Activated effector memory CD4-positive, alpha-beta T cell treated with anti-CD3 and anti-CD28 coated beads, Interleukin-2, amount 50 U/mL, for 16 hours (primary cell): ENCODE results near the gene NSMF.
"Not testable (repeated sequence)": the region's sequence is repeated elsewhere in the genome, so short reads cannot be mapped to it uniquely, and the experiment has no call there.

Experiments
- DNase-seq: peaks from one replicate; pipeline ENCODE4 v3.0.0-alpha.2; 2020

The NSMF gene

GRCh38 chr9:137428841-137429545 lies 30.1 kb downstream of the NSMF start:
- no peak for DNase-seq

GRCh38 chr9:137428311-137428630 lies 30.9 kb downstream of the NSMF start:
- DNase-seq: no peak

DNA sequence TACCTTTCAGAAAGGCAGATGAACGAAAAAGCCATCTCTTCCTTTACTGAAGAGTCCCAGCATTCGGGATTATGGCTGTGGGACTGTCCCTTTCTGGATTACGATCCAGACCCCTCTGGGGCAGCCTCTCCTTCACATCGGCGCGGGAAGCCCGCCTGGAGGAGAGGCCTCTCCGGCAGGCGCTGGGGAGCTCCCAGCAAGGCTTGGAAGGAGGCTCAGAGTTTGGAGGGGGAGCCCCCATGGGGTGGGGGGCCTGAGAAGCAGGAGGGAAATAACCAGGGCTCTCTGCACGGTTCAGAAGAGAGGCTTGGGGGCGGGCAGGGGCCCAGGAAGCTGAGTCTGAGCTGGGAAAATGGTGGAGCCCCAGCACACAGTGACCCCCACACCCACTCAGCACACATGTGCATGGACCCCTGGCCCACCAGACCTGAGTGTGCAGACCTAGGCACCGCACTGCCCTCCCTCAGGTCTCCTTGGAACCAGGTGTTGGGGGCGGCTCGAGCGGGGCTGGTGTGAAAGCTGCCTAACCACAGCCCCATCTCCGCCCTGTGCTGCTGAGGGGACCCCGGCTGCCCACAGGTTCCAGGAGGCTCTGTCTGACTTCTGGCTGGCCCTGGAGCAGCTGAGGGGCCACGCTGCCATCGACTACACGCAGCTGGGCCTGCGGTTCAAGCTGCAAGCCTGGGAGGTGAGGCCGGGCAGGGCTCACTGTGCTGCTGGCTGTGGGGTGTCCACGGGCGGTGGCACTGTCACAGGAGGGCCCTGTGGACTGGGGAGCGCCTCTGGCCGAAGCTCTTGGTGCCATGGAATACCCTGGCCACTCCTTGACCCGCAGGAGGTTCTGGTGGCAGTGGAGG lies 31.5 kb downstream of the NSMF start:
- no peak for DNase-seq

DNA sequence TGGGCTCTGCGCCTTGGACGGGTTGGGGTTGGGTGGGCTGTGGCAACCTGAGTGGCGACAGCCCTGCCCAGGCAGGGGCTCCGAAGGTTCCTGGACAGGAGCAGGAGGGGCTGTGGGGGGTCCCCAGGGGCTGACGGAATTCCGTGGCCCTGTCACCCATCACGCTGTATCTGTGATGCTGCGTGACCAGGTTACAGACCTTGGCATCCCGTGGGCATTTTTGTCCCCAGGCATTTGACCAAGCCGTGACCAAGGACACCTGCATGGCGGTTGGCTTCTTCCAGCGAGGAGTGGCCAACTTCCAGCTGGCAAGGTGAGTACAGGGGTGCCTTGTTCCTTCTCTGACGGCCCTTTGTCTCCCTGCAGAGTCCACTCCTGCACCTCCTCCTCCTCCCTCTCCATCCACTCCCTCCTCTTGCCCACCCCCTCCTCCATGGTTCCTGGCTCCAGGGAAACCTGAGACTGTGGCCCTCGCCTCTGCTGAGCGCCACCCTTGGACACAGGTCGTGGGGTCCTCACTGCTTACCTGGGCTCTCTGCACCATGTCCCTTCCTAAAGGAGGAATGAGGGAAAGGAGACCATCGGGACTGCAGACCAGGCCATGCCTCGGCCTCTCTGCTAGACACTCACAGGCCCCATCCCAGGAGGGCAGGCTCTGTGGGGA lies 33.0 kb downstream of the NSMF start:
- DNase-seq: no peak

DNA sequence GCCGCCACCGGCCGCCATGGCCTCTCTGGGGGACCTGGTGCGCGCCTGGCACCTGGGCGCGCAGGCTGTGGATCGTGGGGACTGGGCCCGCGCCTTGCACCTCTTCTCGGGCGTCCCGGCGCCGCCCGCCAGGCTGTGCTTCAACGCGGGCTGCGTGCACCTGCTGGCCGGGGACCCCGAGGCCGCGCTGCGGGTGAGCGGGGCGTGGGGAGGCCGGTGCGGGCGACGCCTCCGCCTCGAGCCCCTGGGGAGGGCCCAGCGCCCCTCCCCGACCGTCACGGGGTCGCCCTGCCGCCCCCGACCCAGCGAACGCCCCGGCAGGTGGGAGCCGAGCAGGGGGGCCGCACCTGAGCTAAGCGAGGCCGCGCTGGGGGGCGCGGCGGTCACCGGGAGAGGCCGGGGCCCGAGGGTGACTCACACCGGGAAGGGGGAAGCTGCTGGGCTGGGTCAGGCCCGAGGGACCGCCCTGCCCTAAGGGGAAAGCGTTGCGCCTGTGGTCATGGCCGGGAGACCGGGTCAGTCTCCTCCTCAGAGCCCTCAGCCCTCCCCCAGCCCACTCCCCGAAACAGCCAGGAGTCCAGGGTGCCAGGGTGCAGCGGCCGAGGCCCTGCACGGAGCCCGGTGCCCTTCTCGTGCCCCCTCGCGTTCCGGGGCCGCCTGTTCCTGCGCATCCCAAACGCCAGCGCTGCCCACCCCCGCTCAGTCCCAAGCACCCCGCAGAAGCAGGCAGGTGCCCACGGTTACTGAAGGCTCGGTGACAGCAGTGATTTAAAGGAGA lies 35.4 kb downstream of the NSMF start:
- peak; percentile 65 for DNase-seq

DNA sequence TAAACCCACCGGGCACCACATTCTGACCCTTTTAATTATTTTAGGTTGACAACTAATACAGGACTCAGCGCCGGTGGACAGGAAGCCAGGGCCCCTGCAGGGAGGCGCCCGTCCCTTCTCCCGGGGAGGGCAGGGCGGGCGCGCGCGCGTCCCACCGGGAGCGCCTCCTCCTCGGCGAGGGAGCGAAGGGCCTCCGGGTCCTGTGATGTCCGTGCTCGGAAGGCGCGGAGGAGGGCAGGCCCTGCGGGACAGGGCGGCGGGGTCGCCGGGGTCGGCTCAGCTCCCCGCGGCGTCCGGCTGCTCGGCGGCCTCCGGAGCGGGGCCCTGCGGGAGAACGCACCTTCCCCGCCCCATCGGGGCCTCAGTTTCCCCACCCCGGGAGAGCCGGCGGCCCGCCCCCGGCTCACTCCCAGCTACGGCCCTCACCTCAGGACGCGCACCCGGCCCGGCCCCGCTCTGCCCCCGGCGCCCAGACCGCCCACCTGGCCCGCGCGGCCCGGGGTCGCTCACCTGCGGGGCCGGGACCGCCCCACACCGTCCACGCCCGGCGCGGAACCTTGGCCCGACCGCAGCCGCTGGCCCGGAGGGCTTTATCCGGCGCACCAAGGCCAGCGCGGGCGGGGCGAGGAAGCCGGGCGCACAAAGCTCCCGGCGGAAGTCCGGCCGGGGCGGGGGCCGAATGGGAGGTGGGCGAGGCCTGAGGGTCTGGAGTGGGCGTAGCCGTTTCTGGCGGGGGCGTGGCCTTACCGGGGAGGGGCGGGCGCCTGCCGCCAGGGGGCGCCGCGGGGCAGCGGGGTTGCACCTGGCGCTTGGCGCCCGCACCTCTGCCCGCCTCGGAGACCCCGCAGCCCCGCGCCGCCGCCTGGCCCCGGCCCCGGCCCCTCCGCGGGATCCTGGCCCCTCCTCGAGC lies 36.3 kb downstream of the NSMF start, which contains the start of the genes EXD3 and NOXA1:
Gene EXD3 (minus strand): TSS at position 559 of the 910 bp plus-strand sequence. CDS start 27,805 bp downstream, outside the sequence.
Gene NOXA1 (plus strand): TSS at position 790 of the 910 bp plus-strand sequence. CDS start 137 bp downstream, outside the sequence.
- DNase-seq: peak; percentile 98

DNA sequence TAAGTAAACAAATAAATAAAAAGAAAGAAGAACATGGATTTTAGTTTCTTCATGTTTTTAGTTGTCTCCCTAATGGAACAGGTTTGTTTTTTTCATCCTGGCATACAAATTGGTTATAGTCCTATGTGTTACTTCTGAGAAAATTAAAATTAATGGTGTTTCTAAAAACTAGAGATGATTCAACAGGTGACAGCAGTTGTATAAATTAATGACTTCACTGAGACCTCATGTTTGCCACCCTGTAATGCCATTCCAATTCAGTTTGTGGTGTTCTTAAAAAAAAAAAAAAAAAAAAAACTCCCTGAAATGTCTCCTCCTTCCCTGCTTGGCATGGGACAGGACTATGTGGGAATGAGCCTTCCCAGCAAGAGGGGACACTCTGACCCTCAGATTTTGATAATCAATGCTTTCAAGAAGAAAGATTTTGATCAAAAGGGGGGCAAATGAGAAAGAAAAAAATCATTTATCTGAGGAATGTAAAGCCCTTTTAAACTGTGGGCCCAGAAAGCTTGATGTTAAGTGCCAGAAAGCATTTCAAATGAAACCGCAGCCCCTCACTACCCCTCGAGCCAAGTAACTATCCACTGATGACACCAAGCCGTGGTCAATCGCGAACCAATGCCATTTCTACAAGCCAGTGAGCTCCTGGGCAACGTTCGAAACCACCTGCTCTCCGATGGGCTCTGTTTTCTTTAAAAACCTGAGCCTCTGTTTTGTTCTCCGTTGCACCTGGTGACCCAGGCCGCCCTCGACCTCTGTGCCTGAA lies 37.1 kb downstream of the NSMF start:
- peak; percentile 62 for DNase-seq

DNA sequence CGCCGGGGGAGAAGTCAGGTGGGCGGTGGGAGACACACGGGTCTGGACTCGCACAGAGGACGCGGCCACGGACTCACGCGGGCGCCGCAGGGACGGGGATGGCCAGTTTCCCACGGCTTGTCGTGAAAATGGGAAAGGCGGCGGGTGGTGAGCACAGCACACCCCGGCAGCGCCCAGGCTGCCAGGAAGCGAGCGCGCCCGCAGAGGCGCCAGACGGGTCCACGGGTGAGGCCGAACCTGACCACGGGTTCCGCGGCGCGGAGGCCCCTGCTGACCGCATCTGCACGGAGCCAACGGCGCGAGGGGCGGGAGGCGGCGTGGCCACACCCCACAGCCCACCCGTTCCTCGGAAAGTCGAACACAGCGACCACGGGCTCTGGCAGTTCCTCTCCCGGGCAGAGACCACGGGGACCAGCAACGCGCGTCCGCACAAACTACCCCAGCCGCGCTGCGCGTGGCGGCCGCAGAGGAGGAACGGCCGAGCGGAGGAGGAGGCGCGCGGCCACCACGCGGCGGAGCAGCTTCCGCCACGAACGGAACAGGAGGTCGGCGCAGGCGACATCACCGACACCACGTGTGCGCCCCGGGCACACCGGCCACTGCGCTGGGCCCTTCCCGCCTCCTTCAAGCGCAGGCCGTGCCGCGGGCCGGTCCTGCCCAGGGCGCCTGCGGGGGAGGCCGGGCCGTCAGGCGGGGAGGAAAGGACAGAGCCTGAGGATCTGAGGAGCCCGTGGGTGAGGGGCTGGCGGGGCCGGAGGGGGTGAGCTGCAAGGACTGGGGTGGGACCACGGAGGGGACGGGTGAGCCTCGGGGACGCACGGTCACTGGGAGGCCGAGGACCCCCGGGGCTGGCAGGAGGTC lies 41.7 kb downstream of the NSMF start:
- no peak for DNase-seq

DNA sequence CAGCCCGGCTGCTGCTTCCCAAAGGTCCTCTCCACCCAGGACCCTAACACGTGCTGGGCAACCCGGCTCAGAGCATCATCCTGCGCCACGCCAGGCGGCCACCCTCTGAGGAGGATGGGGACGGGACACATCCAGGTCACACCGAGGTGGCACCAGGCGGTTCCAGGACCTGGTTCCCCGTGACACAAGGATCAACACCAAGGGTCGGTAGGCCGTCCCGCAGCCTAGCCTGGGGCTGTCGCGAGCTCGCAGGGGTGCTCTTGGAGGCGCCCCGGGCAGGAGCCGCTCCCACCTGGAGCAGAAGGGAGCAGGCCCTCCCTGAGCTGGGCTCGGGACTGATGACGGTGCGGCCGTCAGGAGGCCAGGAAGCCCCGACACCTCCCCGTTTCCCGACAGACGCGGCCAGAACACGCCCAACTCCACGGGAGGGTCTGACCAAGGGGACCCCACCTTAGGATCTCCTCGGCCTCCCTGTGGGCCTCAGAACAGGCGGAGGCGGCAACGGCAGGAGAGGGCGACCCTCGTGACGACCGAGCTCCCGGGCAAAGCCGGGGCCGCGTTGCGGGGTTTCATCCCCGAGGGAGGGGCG lies 42.5 kb downstream of the NSMF start:
- DNase-seq: no peak

DNA sequence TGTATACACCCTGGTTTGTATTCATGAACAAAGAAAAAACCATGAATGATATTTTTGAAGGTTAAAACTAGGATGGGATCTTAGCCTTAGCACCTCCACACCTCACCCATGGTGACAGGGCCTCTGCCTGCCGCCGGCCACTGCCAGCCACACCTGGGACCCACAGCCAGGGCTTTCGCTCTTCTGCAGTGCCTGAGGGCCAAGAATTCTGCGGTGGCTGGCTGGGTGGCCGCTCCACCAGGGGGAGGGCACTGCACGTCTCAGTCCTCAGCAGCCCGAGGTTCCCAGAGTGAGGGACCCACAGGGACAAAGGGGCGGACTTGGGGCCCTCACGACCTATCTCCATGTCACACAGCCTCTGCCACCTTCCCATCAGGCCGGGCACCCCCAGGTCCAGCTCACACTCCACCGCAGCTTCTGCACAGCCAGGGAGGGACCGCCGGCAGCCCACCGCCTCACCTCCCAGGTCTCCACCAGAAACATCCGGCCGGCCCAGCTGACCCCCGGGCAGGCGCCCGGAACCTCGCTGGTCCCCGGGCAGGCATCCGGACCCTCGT lies 43.0 kb downstream of the NSMF start:
- no peak for DNase-seq

- DNase-seq: no peak
These were observed 43.7 kb downstream of the NSMF start for GRCh38 chr9:137415451-137415850.

DNA sequence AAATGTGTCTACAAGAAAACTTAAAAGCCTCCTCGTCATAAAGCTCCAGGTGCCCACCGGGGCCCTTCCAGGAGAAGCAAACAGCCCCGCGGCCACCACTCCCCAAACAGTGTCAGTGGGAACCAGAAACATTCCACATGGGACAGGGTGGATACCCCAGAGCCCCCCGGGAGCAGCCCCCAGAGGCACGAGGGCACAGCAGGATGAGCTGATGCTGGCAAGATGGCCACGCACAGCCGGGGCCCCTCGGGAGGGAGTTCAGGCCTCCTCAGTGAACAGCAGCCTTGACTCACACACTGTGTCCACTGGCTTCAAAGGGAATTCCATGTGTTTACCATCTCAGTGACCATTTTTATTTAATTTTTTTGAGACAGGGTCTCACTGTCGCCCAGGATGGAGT lies 46.7 kb downstream of the NSMF start:
- DNase-seq: no peak

- peak; percentile 71 for DNase-seq
These were observed 47.3 kb downstream of the NSMF start for GRCh38 chr9:137411645-137412380.

- DNase-seq: no peak
These were observed 47.9 kb downstream of the NSMF start for GRCh38 chr9:137411260-137411644.

DNA sequence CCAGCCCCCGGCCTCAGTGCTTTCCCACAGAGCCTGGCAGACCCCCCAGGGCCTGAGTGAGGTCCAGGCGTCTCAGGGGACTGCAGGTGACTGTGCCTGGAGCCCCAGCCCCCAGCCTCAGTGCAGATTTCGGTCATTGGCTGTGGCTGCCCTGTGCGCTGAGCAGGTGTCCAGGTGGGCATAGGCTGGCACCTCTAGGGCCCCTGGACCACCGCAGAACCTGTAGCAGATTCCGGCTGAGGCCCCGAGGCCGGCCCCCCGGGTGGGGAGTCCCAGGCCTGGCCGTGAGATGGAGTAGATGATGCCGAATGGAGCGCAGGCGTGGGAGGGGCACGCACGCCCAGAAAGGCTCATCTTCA lies 48.3 kb downstream of the NSMF start:
- no peak for DNase-seq

DNA sequence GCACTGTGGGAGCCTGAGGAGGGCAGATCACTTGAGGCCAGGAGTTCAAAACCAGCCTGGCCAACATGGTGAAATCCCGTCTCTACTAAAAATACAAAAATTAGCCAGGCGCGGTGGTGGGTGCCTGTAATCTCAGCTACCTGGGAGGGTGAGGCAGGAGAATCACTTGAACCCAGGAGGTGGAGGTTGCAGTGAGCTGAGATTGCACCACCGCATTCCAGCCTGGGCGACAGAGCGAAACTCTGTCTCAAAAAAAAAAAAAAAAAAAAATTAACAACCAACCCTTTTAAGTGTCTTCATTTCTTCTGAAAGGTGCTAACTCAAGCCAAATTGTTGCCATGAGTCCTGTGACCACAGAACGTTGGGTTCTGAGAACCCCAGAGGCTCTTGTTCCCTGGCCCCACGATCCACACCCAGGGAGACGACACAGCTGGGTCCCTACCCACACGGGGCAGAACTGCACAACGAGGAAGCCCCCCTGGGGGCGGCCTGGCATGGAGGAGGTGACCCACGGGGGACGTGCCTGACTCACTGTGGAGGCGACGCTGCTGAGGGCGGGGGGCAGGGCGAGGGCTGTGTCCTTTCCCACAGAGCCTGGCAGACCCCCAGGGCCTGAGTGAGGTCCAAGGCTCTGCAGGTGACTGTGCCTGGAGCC lies 48.8 kb downstream of the NSMF start:
- not testable (repeated sequence) for DNase-seq

- DNase-seq: no peak
These were observed 49.6 kb downstream of the NSMF start for GRCh38 chr9:137409515-137409914.
